ENCODE results near the gene EBNA1BP2.
"Not testable (repeated sequence)": the region's sequence is repeated elsewhere in the genome, so short reads cannot be mapped to it uniquely, and the experiment has no call there.

EBNA1BP2 gene, protein sequence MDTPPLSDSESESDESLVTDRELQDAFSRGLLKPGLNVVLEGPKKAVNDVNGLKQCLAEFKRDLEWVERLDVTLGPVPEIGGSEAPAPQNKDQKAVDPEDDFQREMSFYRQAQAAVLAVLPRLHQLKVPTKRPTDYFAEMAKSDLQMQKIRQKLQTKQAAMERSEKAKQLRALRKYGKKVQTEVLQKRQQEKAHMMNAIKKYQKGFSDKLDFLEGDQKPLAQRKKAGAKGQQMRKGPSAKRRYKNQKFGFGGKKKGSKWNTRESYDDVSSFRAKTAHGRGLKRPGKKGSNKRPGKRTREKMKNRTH

DNA sequence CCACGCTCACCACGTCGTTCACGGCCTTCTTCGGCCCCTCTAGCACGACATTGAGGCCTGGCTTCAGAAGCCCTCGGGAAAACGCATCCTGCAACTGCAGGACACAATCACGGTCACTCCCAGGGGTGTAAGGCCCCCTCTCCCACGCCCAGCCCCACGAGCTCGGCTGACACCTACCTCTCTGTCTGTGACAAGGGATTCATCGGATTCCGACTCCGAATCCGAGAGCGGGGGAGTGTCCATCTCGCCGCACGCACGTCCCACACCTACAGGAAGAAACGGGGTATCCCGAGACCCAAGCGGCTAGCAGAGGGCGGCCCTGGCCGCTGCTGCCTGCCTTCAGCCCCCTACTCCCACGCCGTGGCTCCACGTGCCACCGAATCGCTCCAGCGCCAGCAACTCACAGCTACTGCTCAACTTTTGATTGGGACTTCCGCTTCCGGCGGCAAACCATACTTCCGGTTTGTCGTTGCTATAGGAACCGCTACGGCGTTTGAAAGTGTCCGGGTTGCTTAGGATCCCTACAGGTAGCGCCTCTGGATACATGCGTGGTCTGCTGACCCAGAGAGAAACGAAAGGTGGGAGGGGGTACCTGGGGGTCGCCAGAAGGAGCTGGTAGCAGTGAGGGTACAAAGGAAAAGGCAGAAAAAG lies at the start of gene EBNA1BP2, which contains the start of gene CFAP57:
Gene EBNA1BP2 (minus strand): TSS at position 415 of the 651 bp plus-strand sequence. CDS start 172 bp downstream, at position 243.
Gene CFAP57 (plus strand): TSS at position 455 of the 651 bp plus-strand sequence. CDS start 424 bp downstream, outside the sequence.
- DNase-seq (ENCODE audit: low read depth), result peak; percentile 93
- H3K4me3 ChIP-seq (ENCODE audit: low read depth, low read length), result peak within 1 kb of the TSS; percentile 93
- TF ChIP-seq MAX (IDR thresholded peaks at IDR 0.05; ENCODE audit: low read depth, low read length), result peak; percentile 98
- TF ChIP-seq MYC (IDR thresholded peaks at IDR 0.05; ENCODE audit: low read depth, low read length), result peak; percentile 98
- peak; percentile 82 for TF ChIP-seq POLR2A (IDR thresholded peaks at IDR 0.05; ENCODE audit: extremely low read depth, insufficient read length)
- TF ChIP-seq, protein P1, sequence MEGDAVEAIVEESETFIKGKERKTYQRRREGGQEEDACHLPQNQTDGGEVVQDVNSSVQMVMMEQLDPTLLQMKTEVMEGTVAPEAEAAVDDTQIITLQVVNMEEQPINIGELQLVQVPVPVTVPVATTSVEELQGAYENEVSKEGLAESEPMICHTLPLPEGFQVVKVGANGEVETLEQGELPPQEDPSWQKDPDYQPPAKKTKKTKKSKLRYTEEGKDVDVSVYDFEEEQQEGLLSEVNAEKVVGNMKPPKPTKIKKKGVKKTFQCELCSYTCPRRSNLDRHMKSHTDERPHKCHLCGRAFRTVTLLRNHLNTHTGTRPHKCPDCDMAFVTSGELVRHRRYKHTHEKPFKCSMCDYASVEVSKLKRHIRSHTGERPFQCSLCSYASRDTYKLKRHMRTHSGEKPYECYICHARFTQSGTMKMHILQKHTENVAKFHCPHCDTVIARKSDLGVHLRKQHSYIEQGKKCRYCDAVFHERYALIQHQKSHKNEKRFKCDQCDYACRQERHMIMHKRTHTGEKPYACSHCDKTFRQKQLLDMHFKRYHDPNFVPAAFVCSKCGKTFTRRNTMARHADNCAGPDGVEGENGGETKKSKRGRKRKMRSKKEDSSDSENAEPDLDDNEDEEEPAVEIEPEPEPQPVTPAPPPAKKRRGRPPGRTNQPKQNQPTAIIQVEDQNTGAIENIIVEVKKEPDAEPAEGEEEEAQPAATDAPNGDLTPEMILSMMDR (IDR thresholded peaks at IDR 0.05; ENCODE audit: low read depth, low read length), result no peak

GRCh38 chr1:43221797-43222196 lies 49.7 kb upstream of the EBNA1BP2 start:
- TF ChIP-seq, protein P1 (IDR thresholded peaks at IDR 0.05; ENCODE audit: low read depth, low read length), result no peak
- no peak for TF ChIP-seq MAX (IDR thresholded peaks at IDR 0.05; ENCODE audit: low read depth, low read length)
- no peak for TF ChIP-seq MYC (IDR thresholded peaks at IDR 0.05; ENCODE audit: low read depth, low read length)
- no peak for TF ChIP-seq POLR2A (IDR thresholded peaks at IDR 0.05; ENCODE audit: extremely low read depth, insufficient read length)
- DNase-seq (ENCODE audit: low read depth), result no peak
- no peak overlapping the region for H3K4me3 ChIP-seq (ENCODE audit: low read depth, low read length)

DNA sequence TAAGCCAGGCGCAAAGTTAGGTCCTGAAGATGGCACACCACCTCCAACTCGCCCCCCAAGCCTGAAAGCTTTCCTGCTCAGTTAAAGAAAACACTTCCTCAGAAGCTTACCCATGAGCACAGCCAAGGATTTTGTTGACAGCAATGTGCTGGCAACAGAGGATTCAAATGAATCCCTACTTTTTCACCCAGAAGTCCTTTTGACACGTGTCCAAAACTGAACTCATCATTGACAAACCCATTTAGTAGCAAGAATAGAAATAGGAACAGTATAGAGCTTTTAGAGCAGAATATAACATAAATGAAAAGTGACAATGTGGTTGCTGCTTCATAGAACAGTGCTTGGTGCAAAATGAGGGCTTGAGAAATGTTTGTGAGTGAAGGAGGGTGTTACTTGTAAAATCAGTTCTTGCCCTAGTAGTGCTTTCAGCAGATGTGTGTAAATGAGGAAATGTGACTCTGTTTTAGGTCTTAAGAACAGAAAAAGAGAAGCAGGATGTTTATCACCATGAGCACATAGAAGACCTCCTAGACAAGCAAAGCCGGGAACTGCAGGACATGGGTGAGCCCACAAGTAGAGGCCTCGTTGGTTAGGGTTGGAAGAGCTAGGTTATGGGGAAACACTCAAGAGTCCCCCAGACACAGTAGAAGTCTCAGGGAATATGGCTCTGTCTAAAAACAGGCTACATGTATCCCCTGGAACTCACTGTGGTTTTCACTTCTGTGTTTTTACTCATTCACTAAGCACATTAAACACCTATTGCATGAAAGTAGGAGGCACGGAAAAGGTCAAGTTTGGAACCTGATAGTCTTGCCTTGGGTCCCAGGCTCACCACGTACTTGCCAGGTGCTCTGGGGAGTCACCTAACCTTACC lies 49.1 kb upstream of the EBNA1BP2 start:
- no peak overlapping the region for H3K4me3 ChIP-seq (ENCODE audit: low read depth, low read length)
- TF ChIP-seq, protein P1 (IDR thresholded peaks at IDR 0.05; ENCODE audit: low read depth, low read length), result no peak
- TF ChIP-seq MYC (IDR thresholded peaks at IDR 0.05; ENCODE audit: low read depth, low read length) (no peak), MAX (IDR thresholded peaks at IDR 0.05; ENCODE audit: low read depth, low read length) (no peak), POLR2A (IDR thresholded peaks at IDR 0.05; ENCODE audit: extremely low read depth, insufficient read length) (no peak)
- peak; percentile 15 for DNase-seq (ENCODE audit: low read depth)

DNA sequence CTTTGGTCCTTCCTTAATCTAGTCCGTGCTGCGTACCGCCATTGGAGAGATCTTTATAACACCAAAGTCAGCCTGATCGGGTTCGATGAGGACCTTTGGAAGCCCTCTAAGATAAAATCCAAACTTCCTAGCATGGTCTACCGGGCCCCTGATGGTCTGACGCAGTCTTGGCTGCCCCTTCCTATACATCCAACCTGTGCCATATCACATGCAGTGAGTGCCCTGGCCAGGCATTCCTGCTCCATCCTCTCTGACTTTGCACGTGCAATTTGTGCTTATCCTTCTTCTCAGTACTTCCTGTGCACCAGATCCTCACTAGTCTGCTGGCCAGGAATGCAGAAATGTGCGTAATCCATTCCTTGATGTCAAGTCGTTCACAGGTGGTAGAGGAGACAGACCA lies 45.7 kb upstream of the EBNA1BP2 start:
- TF ChIP-seq POLR2A (IDR thresholded peaks at IDR 0.05; ENCODE audit: extremely low read depth, insufficient read length), result no peak
- TF ChIP-seq, protein P1 (IDR thresholded peaks at IDR 0.05; ENCODE audit: low read depth, low read length), result no peak
- H3K4me3 ChIP-seq (ENCODE audit: low read depth, low read length), result no peak overlapping the region
- DNase-seq (ENCODE audit: low read depth), result no peak

DNA sequence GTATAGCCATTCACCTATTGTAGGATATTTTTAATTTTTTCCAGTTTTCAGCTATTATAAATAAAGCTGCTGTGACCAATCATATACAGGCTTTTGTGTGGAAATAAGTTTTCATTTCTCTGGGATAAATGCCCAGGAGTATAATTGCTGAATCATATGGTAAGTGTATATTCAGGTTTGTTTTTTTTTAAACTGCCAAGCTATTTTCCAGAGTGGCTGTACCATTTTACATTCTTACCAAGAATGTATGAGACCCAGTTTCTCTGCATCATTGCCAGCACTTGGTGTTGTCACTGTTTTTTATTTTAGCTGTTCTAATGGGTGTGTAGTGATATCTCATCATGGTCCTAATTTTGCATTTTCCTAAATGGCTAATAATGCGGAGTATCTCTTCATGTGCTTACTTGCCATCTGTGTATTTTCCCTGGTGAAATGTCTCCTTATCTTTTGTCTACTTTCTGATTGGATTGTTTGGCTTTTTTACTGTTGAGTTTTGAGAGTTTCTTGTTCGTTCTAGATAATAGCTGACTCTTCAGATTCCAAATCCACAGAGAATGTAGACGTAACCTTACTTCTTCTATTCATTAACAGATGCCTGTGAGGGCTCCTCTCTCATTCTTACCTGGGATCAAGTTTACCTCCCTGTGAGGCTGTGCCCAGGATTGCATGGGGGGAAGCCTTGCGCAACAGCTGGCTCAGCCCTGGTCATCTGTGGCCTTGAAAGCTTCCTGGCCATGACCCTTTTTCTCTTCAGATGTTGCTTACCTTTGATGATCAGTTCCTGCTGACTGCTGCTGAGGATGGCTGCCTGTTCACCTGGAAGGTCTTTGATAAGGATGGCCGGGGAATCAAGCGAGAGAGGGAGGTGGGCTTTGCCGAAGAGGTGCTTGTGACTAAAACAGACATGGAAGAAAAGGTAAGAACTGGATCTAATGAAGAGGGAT lies 42.7 kb upstream of the EBNA1BP2 start:
- H3K4me3 ChIP-seq (ENCODE audit: low read depth, low read length), result no peak overlapping the region
- no peak for DNase-seq (ENCODE audit: low read depth)
- TF ChIP-seq, protein P1 (IDR thresholded peaks at IDR 0.05; ENCODE audit: low read depth, low read length), result no peak
- TF ChIP-seq POLR2A (IDR thresholded peaks at IDR 0.05; ENCODE audit: extremely low read depth, insufficient read length) (no peak), MAX (IDR thresholded peaks at IDR 0.05; ENCODE audit: low read depth, low read length) (no peak), MYC (IDR thresholded peaks at IDR 0.05; ENCODE audit: low read depth, low read length) (no peak)

- not testable (repeated sequence) for DNase-seq (ENCODE audit: low read depth); H3K4me3 ChIP-seq (ENCODE audit: low read depth, low read length)
Measured at GRCh38 chr1:43208277-43208676, 36.2 kb upstream of the EBNA1BP2 start.
